G401.6 (cell line): ENCODE measurements around the gene TCP1.
A peak's percentile ranks its signal among the peaks of the same experiment; 100 is the strongest.
"Not testable (repeated sequence)": the region's sequence is repeated elsewhere in the genome, so short reads cannot be mapped to it uniquely, and the experiment has no call there.

Experiments used
- FAIRE-seq: peaks from 2 replicates; lab custom pipeline; 2012; peaks lifted over from hg19 to GRCh38; lab: Jason Lieb, UNC

The TCP1 gene

GRCh38 chr6:159772196-159772595 is 17.2 kb downstream of the TCP1 start:
- FAIRE-seq: no peak

- no peak for FAIRE-seq
Observed at GRCh38 chr6:159769470-159769869, 19.9 kb downstream of the TCP1 start.

GRCh38 chr6:159766906-159767305 is 22.5 kb downstream of the TCP1 start:
- no peak for FAIRE-seq

- FAIRE-seq: no peak
Observed at GRCh38 chr6:159762681-159763293, 26.6 kb downstream of the TCP1 start.

GRCh38 chr6:159761873-159762680 is 27.3 kb downstream of the TCP1 start, which contains the start of gene ACAT2:
TSS of gene ACAT2 (plus strand) at chr6:159762045. CDS start at chr6:159762088, 43 bp downstream.
- FAIRE-seq: peak; percentile 74

- FAIRE-seq: no peak
Observed at GRCh38 chr6:159761129-159761872, 28.1 kb downstream of the TCP1 start.

GRCh38 chr6:159760602-159761057 is 28.8 kb downstream of the TCP1 start:
- FAIRE-seq: peak; percentile 95

GRCh38 chr6:159759645-159760044 is 29.8 kb downstream of the TCP1 start:
- FAIRE-seq: no peak

GRCh38 chr6:159758031-159759001 is 31.1 kb downstream of the TCP1 start:
- peak; percentile 33 for FAIRE-seq

GRCh38 chr6:159756508-159756907 is 32.9 kb downstream of the TCP1 start:
- FAIRE-seq: no peak

GRCh38 chr6:159754959-159755914 is 34.2 kb downstream of the TCP1 start:
- peak; percentile 58 for FAIRE-seq

- no peak for FAIRE-seq
Observed at GRCh38 chr6:159754401-159754800, 35.0 kb downstream of the TCP1 start.

- peak; percentile 47 for FAIRE-seq
Observed at GRCh38 chr6:159753081-159753872, 36.1 kb downstream of the TCP1 start.

- no peak for FAIRE-seq
Observed at GRCh38 chr6:159751448-159751847, 38.0 kb downstream of the TCP1 start.

GRCh38 chr6:159748127-159748526 is 41.3 kb downstream of the TCP1 start:
- not testable (repeated sequence) for FAIRE-seq

- FAIRE-seq: peak; percentile 51
Observed at GRCh38 chr6:159746759-159747158, 42.6 kb downstream of the TCP1 start.

GRCh38 chr6:159745081-159745480 is 44.3 kb downstream of the TCP1 start:
- FAIRE-seq: no peak

- FAIRE-seq: no peak
Observed at GRCh38 chr6:159742165-159742564, 47.2 kb downstream of the TCP1 start.

- no peak for FAIRE-seq
Observed at GRCh38 chr6:159739341-159739740, 50.1 kb downstream of the TCP1 start.

- FAIRE-seq: no peak
Observed at GRCh38 chr6:159736908-159737307, 52.5 kb downstream of the TCP1 start.
